SJCRH30 (cell line): Measurements from ENCODE around the gene DTYMK. TPM values are rescaled to one million over a fixed set of nuclear protein-coding genes. Genes with fewer than 3 reads are reported as not detected.
A peak's percentile ranks its signal among the peaks of the same experiment; 100 is the strongest.
"Not testable (repeated sequence)": the region's sequence is repeated elsewhere in the genome, so short reads cannot be mapped to it uniquely, and the experiment has no call there.

Experiments
- DNase-seq, 2 experiments: peaks; one replicate each; pipeline ENCODE4 v3.0.0-alpha.2; 2015 to 2020
- H3K27ac ChIP-seq: fragments of 250-450 bp; sonication (Bioruptor Pico); 2 replicates; pipeline ENCODE4 v1.5.1; 2020; ENCODE audit warnings: mild to moderate bottlenecking, moderate library complexity
- H3K27me3 ChIP-seq: fragments of 250-450 bp; sonication (Bioruptor Pico); 2 replicates; pipeline ENCODE4 v1.5.1; 2020; ENCODE audit warnings: mild to moderate bottlenecking, moderate library complexity
- H3K36me3 ChIP-seq: fragments of 250-450 bp; sonication (Bioruptor Pico); 2 replicates; pipeline ENCODE4 v1.5.1; 2020; ENCODE audit warnings: mild to moderate bottlenecking, moderate library complexity
- H3K4me1 ChIP-seq: fragments of 250-450 bp; sonication (Bioruptor Pico); 2 replicates; pipeline ENCODE4 v1.5.1; 2020; ENCODE audit warnings: mild to moderate bottlenecking, moderate library complexity
- H3K4me3 ChIP-seq: fragments of 250-450 bp; sonication (Bioruptor Pico); 2 replicates; pipeline ENCODE4 v1.5.1; 2020; ENCODE audit warnings: mild to moderate bottlenecking, moderate library complexity
- H3K9me3 ChIP-seq: fragments of 250-450 bp; sonication (Bioruptor Pico); replicated peaks from 2 replicates; pipeline ENCODE4 v1.5.1; 2020; ENCODE audit warnings: mild to moderate bottlenecking, moderate library complexity
- total RNA-seq: library from RNA; depleted of rRNA; stranded (reverse); fragments of >200 nt; shearing (Covaris generic); gene quantifications from 2 replicates; pipeline ENCODE4 v1.2.3, GENCODE V29; 2014

Gene DTYMK
- total RNA-seq, 1 experiment from 2014 or later = 113 TPM

GRCh38 chr2:241670333-241671110, 16.1 kb downstream of the DTYMK start:
- H3K27me3 ChIP-seq = no peaks in the 10 kb centered on the region
- H3K4me1 ChIP-seq = peaks cover 17% of the 10 kb centered on the region
- H3K36me3 ChIP-seq = peaks cover 3% of the 10 kb centered on the region; the same call in 1 of the 2 replicates
- H3K9me3 ChIP-seq = no peaks in the 10 kb centered on the region
- H3K27ac ChIP-seq = no peak overlapping the region
- no peak overlapping the region for H3K4me3 ChIP-seq
- no peak for DNase-seq

GRCh38 chr2:241668839-241669238, 17.8 kb downstream of the DTYMK start:
- Histone ChIP-seq H3K27ac (no peak overlapping the region), H3K9me3 (no peaks in the 10 kb centered on the region), H3K27me3 (no peaks in the 10 kb centered on the region), H3K4me3 (no peak overlapping the region), H3K4me1 (peaks cover 20% of the 10 kb centered on the region), H3K36me3 (no peaks in the 10 kb centered on the region)
- DNase-seq = no peak

GRCh38 chr2:241668354-241668753, 18.3 kb downstream of the DTYMK start:
- DNase-seq = no peak
- H3K4me3 ChIP-seq = no peak overlapping the region
- H3K9me3 ChIP-seq = no peaks in the 10 kb centered on the region
- no peaks in the 10 kb centered on the region for H3K36me3 ChIP-seq
- H3K27me3 ChIP-seq = no peaks in the 10 kb centered on the region
- H3K27ac ChIP-seq = no peak overlapping the region
- peaks cover 20% of the 10 kb centered on the region for H3K4me1 ChIP-seq

GRCh38 chr2:241666627-241667400, 19.8 kb downstream of the DTYMK start:
- no peak overlapping the region; the same call in 1 of the 2 replicates for H3K4me3 ChIP-seq
- H3K4me1 ChIP-seq = peaks cover 20% of the 10 kb centered on the region
- H3K27me3 ChIP-seq = no peaks in the 10 kb centered on the region
- no peak overlapping the region for H3K27ac ChIP-seq
- H3K9me3 ChIP-seq = no peaks in the 10 kb centered on the region
- no peaks in the 10 kb centered on the region for H3K36me3 ChIP-seq
- peak; percentile 68 to 71 for DNase-seq

GRCh38 chr2:241665731-241666440, 20.7 kb downstream of the DTYMK start:
- Histone ChIP-seq H3K4me1 (peaks cover 20% of the 10 kb centered on the region), H3K4me3 (peak overlapping the region; percentile 28), H3K36me3 (no peaks in the 10 kb centered on the region), H3K27ac (peak overlapping the region; percentile 86), H3K9me3 (no peaks in the 10 kb centered on the region), H3K27me3 (no peaks in the 10 kb centered on the region)
- peak in 1 of 2 experiments; percentile 35 for DNase-seq

- DNase-seq, H3K9me3 ChIP-seq, H3K27me3 ChIP-seq, H3K27ac ChIP-seq, H3K4me3 ChIP-seq: not testable (repeated sequence)
- Histone ChIP-seq H3K4me1 (peaks cover 20% of the 10 kb centered on the region), H3K36me3 (peaks cover 14% of the 10 kb centered on the region)
These were observed 23.9 kb downstream of the DTYMK start for GRCh38 chr2:241662731-241663130.

- Histone ChIP-seq H3K4me1 (peaks cover 6% of the 10 kb centered on the region; the same call in 1 of the 2 replicates), H3K9me3 (no peaks in the 10 kb centered on the region), H3K4me3 (no peak overlapping the region), H3K36me3 (peaks cover 24% of the 10 kb centered on the region), H3K27ac (no peak overlapping the region), H3K27me3 (no peaks in the 10 kb centered on the region)
- no peak for DNase-seq
These were observed 25.9 kb downstream of the DTYMK start for GRCh38 chr2:241660593-241661213.

- Histone ChIP-seq H3K36me3 (peaks cover 31% of the 10 kb centered on the region), H3K4me1 (no peaks in the 10 kb centered on the region), H3K9me3 (no peaks in the 10 kb centered on the region), H3K27me3 (no peaks in the 10 kb centered on the region), H3K4me3 (no peak overlapping the region), H3K27ac (no peak overlapping the region)
- DNase-seq = peak; percentile 58 to 75
These were observed 27.4 kb downstream of the DTYMK start for GRCh38 chr2:241659150-241659739.

- Histone ChIP-seq H3K9me3 (no peaks in the 10 kb centered on the region), H3K27ac (no peak overlapping the region), H3K27me3 (no peaks in the 10 kb centered on the region), H3K4me1 (no peaks in the 10 kb centered on the region), H3K36me3 (peaks cover 33% of the 10 kb centered on the region), H3K4me3 (no peak overlapping the region)
- no peak for DNase-seq
These were observed 28.3 kb downstream of the DTYMK start for GRCh38 chr2:241658296-241658695.

- peaks cover 37% of the 10 kb centered on the region for H3K36me3 ChIP-seq
- H3K9me3 ChIP-seq = no peaks in the 10 kb centered on the region
- H3K27me3 ChIP-seq = no peaks in the 10 kb centered on the region
- H3K4me3 ChIP-seq = no peak overlapping the region
- DNase-seq = no peak
- H3K27ac ChIP-seq = no peak overlapping the region
- H3K4me1 ChIP-seq = no peaks in the 10 kb centered on the region
These were observed 28.8 kb downstream of the DTYMK start for GRCh38 chr2:241657786-241658254.

GRCh38 chr2:241656190-241656741, 30.3 kb downstream of the DTYMK start:
- H3K36me3 ChIP-seq = peaks cover 48% of the 10 kb centered on the region
- no peak overlapping the region for H3K27ac ChIP-seq
- no peaks in the 10 kb centered on the region for H3K27me3 ChIP-seq
- H3K4me1 ChIP-seq = no peaks in the 10 kb centered on the region
- H3K9me3 ChIP-seq = no peaks in the 10 kb centered on the region
- H3K4me3 ChIP-seq = no peak overlapping the region
- no peak for DNase-seq

GRCh38 chr2:241655516-241656189, 31.0 kb downstream of the DTYMK start:
- no peak overlapping the region for H3K4me3 ChIP-seq
- no peaks in the 10 kb centered on the region for H3K27me3 ChIP-seq
- peaks cover 51% of the 10 kb centered on the region for H3K36me3 ChIP-seq
- no peak for DNase-seq
- H3K27ac ChIP-seq = no peak overlapping the region
- H3K9me3 ChIP-seq = no peaks in the 10 kb centered on the region
- no peaks in the 10 kb centered on the region for H3K4me1 ChIP-seq

GRCh38 chr2:241654551-241654950, 32.1 kb downstream of the DTYMK start:
- DNase-seq = no peak
- H3K36me3 ChIP-seq = peaks cover 43% of the 10 kb centered on the region
- H3K27ac ChIP-seq = no peak overlapping the region
- H3K27me3 ChIP-seq = no peaks in the 10 kb centered on the region
- H3K4me1 ChIP-seq = no peaks in the 10 kb centered on the region
- H3K9me3 ChIP-seq = no peaks in the 10 kb centered on the region
- H3K4me3 ChIP-seq = no peak overlapping the region
